Measurements from ENCODE around the gene PGBD4.

- TF ChIP-seq EZH2phosphoT487 (IDR thresholded peaks at IDR 0.05; ENCODE audit: insufficient read depth, low read depth) (no peak), EZH2 (IDR thresholded peaks at IDR 0.05; ENCODE audit: insufficient read depth, poor library complexity, severe bottlenecking) (no peak)
Measured at GRCh38 chr15:34154725-34155204, 52.9 kb downstream of the PGBD4 start.

Data from GM23248 (cell line).